Left hindlimb (tissue), 1 donor: Measurements from ENCODE around the gene HAAO.
"Not testable (repeated sequence)": the region's sequence is repeated elsewhere in the genome, so short reads cannot be mapped to it uniquely, and the experiment has no call there.

Experiments
- DNase-seq: peaks from one replicate; pipeline ENCODE4 v3.0.0-alpha.2; 2018

Gene HAAO

DNA sequence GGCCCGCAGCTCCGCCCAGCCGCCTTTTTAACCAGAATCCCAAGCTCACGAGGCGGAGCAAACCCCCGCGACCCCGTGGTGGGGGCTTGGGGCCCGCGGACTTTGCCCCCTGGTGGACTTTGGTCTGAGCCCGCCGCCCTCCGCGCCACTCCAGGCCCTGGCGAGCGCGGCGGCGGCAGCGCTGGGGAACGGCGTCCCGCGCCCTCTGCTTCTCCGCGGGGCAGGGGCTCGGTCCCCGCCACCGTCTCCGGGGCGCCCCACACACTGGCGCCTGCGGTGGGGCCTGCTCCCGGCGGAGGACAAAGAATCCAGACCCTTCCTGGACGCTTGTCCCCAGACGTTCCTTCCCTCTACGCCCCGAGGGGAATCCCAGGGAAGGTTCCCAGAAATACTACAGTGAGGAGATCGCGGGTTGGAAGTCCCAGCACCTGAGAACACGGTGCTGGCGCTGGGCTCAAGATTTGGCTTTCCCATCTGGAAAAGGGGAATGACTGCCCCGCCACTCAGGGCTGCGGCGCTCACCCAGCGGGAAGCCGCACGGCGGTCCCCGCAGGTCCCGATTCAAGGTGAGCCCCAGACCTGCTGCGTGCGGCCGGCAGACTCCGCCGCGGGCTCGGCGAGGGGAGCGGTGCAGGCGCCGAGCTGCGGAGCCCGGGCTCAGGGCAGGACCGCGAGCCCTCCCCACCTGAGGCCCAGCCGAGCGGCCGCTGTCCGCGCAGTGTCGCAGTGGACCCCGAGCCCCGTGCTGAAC, at the start of gene HAAO:
Gene HAAO, minus strand, starts transcription at position 1 of the 751 bp plus-strand sequence. CDS start 47 bp downstream, outside the sequence.
- DNase-seq = peak; percentile 80

DNA sequence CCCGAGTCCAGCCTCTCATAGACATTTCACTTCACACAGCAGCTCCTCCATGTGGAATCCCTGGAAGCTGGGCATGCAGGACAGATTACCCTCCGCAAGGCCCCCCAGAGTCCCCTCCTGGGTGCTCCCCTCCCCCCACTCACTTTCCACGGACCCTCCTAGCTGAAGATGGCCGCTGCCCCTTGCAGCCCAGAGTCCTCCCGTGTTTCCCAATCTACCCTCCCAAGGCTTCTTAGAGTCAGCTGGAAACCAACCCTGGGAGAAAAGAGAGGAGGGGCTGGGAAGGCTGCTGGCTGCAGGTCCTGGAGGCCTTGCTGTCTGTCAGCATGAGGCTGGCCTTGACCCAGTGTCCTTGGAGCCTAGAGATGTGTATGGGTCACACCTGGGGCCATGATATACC, 49.0 kb upstream of the HAAO start:
- no peak for DNase-seq

GRCh38 chr2:42840760-42841159, 48.4 kb upstream of the HAAO start:
- DNase-seq = no peak

GRCh38 chr2:42839809-42840501, 47.6 kb upstream of the HAAO start:
- no peak for DNase-seq

DNA sequence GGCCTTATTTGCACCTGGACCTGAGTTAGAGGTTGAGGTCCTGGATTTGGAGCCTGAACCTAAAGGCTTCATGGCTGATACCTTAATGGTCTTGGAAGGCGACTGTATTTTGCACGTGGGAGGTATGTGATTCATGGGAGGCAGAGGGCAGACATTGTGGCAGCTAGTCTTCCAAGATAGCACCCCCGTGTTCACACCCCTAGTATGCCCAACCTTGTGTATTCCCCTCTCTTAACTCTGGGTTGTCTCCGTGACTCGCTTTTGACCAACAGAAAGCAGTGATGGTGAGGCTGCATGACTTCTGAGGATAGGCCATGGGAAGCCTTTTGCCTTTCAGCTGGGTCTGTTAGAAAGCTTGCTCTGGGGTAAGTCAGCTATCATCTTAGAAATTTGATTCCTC, 45.8 kb upstream of the HAAO start:
- DNase-seq = no peak

GRCh38 chr2:42835577-42836371, 43.4 kb upstream of the HAAO start:
- DNase-seq = no peak

- DNase-seq = no peak
These were observed 41.8 kb upstream of the HAAO start for GRCh38 chr2:42834161-42834560.

- DNase-seq = no peak
These were observed 39.9 kb upstream of the HAAO start for GRCh38 chr2:42832289-42832634.

DNA sequence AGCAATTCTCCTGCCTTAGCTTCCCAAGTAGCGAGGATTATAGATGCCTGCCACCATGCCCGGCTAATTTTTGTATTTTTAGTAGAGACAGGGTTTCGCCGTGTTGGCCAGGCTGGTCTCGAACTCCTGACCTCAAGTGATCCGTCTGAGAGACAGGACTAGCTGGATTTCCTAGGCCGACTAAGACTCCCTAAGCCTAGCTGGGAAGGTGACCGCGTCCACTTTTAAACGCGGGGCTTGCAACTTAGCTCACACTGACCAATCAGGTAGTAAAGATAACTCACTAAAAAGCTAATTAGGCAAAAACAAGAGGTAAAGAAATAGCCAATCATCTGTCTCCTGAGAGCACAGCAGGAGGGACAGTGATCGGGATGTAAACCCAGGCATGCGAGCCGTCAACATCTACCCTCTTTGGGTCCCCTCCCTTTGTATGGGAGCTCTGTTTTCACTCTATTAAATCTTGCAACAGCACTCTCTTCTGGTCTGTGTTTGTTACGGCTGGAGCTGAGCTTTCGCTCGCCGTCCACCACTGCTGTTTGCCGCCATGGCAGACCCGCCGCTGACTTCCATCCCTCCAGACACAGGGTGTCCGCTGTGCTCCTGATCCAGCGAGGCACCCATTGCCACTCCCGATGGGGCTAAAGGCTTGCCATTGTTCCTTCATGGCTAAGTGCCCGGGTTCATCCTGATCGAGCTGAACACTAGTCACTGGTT, 39.3 kb upstream of the HAAO start:
- DNase-seq = not testable (repeated sequence)

- DNase-seq = no peak
These were observed 38.7 kb upstream of the HAAO start for GRCh38 chr2:42830922-42831574.

DNA sequence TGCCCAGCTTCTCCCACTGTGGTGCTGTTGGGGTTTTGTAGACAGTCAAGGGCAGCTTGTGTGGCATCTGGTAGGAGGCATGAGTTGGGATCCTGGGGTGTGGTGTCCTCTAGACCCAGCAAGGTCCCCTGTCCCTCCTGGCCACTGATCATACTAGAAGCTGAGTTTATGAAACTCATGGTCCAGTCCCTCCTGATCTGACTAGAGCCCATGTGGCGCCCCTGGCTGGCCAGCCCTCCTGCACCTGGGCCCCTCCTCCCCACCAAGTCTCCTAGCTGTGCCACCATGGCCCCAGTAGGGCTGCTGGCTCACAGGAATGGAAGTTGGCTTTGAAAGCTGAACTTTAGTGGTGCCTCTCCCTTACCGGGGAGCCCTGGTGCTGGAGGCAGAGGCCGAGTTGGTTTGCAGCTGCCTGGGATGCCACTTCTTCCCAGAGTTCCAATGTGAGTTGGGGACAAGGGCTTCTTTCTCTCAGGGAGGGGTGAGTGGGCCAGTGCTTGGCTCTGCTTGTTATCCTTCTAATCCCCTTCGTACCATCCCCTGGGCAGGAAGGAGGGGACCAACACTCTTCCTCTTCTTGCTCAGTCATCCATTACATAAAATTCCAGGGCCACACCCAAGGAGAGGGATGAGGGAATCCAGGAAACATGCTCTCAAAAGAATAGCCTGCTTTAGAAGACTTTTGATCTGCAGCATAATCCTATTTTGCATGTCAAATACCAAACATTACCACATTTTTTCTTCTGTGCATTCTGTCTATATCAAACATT, 37.5 kb upstream of the HAAO start:
- DNase-seq = no peak

- DNase-seq = peak; percentile 76
These were observed 36.4 kb upstream of the HAAO start for GRCh38 chr2:42828487-42829425.

DNA sequence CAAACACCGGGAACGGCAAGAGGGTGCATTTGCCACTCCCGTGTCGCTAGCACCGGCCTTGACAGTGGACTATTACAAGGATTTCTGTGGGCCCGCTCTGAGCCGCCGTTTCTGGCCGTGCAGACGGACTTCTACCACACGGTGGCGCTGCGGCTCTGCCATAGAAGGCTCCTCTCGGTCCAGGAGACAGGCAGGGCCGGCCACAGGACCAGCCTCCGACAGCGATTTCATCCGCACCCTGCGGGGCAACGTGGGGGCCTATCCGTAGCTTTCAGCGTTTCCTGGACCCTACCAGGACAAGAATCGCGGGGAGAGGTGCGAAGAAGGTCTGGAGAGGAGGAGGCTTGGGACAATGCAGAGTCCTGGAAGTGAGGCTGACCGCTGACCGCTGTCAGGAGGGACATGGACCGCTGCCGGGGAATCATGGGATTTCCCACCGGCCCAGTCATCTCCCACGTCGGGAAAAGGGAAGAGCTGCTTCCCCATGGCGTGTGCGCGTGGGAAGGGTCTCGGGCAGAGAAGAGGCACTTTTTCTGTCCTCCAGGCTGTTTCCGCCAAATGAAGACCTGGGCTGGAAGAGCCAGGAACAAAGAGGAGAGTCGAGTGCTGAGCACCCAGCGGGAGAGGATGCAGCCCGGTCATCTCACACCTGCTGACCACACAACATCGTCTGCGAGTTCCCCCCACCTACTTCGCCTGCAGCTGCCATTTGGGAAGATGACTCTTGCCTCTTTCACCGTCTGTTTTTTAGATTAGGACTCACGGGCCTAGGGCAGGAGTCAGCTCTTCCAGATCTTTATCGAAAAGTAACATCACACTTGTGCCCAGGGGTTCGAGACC, 35.5 kb upstream of the HAAO start:
- peak; percentile 89 for DNase-seq

DNA sequence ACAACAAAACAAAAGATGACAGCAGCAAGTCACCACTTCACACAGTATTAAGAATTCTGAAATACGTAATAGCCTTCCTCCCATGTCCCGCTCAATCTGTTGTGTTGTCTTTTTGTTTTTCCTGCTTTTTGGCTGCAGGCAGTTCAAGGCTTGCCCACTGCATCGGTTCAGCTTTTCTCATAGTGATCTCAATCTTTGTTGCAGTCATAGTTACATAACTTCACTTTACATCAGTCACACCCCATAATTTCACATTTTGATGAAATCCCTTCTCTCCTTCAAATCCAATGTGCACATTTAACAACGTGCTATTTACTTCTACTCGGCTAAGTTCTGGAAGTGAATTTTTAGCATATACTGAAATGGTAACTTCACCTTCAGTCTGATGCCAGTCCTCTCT, 33.8 kb upstream of the HAAO start:
- DNase-seq = no peak

DNA sequence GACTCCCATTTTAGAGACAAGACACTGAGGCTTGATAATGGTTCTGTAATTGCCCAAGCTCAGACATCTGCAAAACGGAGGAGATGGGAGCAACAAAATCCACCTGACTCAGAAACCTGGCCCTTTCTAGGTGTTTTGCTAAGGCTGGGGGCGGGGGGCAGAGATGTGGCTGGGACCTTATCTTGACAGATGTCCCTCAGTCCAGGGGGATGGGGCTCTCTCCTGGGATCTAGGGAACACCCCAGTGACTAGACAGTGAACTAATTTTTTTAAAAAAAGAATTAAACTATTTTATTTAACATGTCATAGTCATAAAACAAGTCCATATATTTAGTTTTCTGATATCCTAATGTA, 32.0 kb upstream of the HAAO start:
- DNase-seq = no peak

GRCh38 chr2:42823744-42824453, 31.5 kb upstream of the HAAO start:
- no peak for DNase-seq

DNA sequence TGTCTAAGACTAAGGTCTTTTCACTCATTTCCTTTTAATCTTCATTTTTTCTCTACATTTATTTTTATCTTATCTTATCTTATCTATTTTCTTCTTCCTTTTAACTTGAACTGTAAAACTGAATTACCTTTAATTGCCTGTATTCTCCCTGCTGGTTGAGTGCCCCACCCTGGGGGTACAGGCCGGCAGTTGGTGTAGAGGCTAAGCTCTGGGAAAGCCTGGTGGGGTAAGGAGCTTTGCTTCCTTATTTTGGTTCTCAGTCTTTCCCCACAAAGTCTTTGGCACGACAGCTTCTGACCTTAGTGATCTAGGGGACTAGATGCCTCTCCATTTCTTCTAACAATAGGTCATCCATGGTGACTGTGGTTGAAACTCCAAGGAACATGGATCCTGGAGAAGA, 26.8 kb upstream of the HAAO start:
- DNase-seq = no peak

GRCh38 chr2:42815726-42816125, 23.3 kb upstream of the HAAO start:
- no peak for DNase-seq

GRCh38 chr2:42813763-42814162, 21.4 kb upstream of the HAAO start:
- no peak for DNase-seq
